Fibroblast of mammary gland (primary cell): ENCODE data around the gene TNNI3.
A peak's percentile ranks its signal among the peaks of the same experiment; 100 is the strongest.
"Not testable (repeated sequence)": the region's sequence is repeated elsewhere in the genome, so short reads cannot be mapped to it uniquely, and the experiment has no call there.

Source experiments
- DNase-seq: peaks from one replicate; pipeline ENCODE4 v3.0.0-alpha.2; 2010; ENCODE audit warnings: low read depth
- H3K4me3 ChIP-seq: 2 replicates; pipeline ENCODE4 v1.5.1; 2011; ENCODE audit warnings: low read depth, mild to moderate bottlenecking, low read length, moderate library complexity; ENCODE audit not compliant: control insufficient read depth
- CTCF ChIP-seq: conservative IDR thresholded peaks from 2 replicates; pipeline ENCODE4 v1.5.1; 2011; ENCODE audit warnings: low read depth, low read length, inconsistent platforms; ENCODE audit not compliant: control insufficient read depth, insufficient read depth

The TNNI3 gene

GRCh38 chr19:55160986-55161365 is 3.4 kb upstream of the TNNI3 start:
- no peak for DNase-seq
- no peak for TF ChIP-seq CTCF
- no peak overlapping the region for H3K4me3 ChIP-seq

GRCh38 chr19:55160128-55160985 is 2.8 kb upstream of the TNNI3 start:
- no peak overlapping the region for H3K4me3 ChIP-seq
- peak; percentile 79 for DNase-seq
- TF ChIP-seq CTCF: peak; percentile 75

GRCh38 chr19:55158848-55159749 is 1.6 kb upstream of the TNNI3 start:
- H3K4me3 ChIP-seq: no peak overlapping the region
- no peak for TF ChIP-seq CTCF
- peak; percentile 61 for DNase-seq

- no peak overlapping the region for H3K4me3 ChIP-seq
- no peak for DNase-seq
- no peak for TF ChIP-seq CTCF
These were observed 891 bp upstream of the TNNI3 start for GRCh38 chr19:55158423-55158822.

- peak; percentile 62 for DNase-seq
- no peak for TF ChIP-seq CTCF
These were observed 1.1 kb downstream of the TNNI3 start for GRCh38 chr19:55156202-55157063.

GRCh38 chr19:55155784-55156183 is 1.7 kb downstream of the TNNI3 start:
- not testable (repeated sequence) for DNase-seq, H3K4me3 ChIP-seq

More at GRCh38 chr19:55156202-55157063, 1.1 kb downstream of the TNNI3 start:
- no peak overlapping the region for H3K4me3 ChIP-seq
